Right kidney (tissue), 1 donor: Measurements from ENCODE around the gene COL6A1.
"Not testable (repeated sequence)": the region's sequence is repeated elsewhere in the genome, so short reads cannot be mapped to it uniquely, and the experiment has no call there.

ENCODE experiments used
- DNase-seq: peaks from one replicate; pipeline ENCODE4 v3.0.0-alpha.2; 2016

Gene COL6A1

DNA sequence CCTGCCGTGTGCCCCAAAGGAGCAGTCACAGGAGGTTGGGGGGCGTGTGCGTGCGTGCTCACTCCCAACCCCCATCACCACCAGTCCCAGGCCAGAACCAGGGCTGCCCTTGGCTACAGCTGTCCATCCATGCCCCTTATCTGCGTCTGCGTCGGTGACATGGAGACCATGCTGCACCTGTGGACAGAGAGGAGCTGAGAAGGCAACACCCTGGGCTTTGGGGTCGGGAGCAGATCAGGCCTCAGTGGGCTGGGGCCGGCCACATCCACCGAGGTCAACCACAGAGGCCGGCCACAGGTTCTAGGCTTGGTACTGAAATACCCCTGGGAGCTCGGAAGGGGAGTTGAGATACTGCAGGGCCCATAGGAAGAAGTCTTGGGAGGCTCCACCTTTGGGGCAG is 23.5 kb downstream of the COL6A1 start:
- no peak for DNase-seq

DNA sequence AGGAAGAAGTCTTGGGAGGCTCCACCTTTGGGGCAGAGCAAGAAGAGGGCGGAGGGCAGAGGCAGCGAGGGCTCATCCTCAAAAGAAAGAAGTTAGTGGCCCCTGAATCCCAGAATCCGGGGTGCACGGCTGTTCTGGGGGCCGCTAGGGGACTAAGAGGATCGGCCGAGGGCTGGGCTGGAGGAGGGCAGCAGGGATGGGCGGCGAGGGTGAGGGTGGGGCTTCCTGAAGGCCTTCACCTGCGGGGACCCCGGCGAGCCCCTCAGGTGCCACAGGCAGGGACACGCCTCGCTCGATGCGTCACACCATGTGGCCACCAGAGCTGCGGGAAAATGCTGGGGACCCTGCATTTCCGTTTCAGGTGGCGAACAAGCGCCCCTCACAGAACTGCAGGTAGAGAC is 23.9 kb downstream of the COL6A1 start:
- no peak for DNase-seq

DNA sequence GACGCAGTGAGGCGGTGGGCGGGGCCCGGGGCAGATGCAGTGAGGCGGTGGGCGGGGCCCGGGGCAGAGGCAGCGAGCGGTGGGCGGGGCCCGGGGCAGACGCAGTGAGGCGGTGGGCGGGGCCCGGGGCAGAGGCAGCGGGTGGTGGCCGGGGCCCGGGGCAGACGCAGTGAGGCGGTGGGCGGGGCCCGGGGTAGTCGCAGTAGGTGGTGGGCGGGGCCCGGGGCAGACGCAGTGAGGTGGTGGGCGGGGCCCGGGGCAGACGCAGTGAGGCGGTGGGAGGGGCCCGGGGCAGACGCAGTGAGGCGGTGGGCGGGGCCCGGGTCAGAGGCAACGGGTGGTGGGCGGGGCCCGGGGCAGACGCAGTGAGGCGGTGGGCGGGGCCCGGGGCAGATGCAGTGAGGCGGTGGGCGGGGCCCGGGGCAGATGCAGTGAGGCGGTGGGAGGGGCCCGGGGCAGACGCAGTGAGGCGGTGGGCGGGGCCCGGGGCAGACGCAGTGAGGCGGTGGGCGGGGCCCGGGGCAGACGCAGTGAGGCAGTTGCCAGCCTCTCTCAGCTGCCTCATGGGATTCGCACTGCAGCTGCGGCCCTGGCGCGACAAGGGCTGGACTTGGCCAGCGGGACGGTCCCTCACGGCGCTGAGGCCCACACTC is 24.4 kb downstream of the COL6A1 start:
- DNase-seq, result not testable (repeated sequence)

DNA sequence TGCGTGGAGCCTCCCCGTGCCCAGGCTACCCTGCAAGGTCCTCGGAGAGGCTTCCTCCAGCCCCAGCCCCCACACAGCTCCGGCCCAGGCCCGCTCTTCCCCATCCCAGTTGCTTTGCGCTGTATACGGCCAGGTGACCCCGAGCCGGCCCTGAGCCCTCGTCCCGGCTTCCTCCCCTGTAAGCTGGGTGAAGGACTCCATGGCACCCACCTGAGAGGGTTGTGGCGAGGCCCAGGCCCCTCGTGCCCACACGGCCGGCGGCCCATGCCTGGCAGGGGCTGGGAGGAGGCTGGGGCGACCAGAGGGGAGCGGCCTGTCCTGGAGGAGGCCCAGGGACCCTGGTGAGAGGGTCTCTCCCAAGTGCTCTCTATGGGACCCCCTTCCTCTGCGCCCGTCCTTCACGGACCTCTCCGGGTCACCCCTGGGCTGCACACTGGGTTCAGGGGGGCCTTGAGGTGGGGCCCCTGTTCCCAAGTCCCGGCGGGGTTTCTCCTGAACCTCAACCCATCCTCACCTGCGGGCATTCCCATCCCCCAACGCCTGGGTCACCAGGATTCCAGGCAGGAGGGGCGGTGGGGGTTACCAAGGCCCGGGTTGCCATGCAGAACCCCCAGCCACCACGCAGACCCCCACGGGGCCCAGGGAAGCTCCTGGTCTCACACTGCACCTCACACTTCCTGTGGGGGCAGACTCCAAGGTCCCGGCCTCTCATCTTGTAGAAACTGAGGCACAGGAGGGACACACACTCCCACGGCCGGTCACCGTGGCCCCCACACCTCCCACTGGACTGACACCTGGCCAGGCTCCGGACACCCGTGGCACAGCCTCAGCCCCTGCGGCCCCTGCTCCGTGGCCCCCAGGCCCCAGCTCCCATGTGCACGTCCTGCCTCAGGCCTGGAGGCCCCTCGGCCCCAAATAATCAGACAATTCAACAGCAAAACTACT is 25.2 kb downstream of the COL6A1 start:
- DNase-seq, result no peak

DNA sequence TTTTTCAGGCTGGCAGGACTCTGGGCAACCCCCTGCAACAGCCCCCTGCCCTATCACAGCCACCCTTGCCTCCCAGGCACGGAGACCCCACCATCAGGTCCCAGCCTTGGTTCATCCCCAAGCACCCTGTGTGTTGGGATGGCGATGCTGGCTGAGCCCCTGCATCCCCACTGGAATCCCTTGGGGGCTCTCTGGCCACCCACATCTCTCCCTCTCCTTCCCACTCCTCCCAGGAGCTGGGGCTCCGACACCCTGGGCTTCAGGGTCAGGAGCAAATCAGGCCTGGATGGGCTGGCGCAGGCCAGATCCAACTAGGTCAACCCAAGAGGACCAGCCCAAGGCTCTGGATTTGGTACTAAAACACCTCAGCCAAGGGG is 25.9 kb downstream of the COL6A1 start:
- no peak for DNase-seq

DNA sequence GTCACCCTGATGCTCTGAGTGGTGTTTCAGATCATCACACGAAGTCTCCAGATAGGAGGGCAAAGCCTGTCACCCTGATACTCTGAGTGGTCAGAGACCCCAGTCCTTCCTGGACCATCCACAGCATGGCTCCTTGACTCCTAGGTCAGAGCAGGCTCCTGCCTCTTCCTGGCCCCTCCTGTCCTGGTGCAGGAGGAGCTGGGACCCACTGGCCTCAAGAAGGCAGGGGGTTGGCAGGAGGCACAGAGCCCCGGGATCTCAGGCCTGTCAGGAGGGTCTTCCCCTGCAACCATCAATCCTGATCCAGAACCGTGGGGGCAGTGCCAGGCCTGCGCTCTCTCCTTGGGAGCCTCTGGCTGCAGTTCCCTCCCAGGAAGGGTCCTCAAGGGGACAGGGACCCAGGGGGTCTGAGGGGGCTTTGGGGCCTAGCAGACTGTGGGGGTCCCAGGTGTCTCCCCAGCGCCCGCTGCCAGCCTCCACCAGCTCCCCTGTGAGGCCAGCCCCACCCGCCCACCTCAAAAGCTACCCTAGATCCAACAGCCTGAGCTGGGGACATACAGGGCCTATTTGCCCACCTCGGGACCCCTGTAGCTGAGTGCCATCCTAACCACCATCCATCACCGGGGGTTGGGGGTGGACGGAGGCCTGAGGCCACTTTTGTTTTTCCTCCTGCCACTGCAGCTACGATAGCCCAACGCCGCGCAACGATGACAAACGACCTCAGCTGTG is 27.5 kb downstream of the COL6A1 start:
- no peak for DNase-seq

DNA sequence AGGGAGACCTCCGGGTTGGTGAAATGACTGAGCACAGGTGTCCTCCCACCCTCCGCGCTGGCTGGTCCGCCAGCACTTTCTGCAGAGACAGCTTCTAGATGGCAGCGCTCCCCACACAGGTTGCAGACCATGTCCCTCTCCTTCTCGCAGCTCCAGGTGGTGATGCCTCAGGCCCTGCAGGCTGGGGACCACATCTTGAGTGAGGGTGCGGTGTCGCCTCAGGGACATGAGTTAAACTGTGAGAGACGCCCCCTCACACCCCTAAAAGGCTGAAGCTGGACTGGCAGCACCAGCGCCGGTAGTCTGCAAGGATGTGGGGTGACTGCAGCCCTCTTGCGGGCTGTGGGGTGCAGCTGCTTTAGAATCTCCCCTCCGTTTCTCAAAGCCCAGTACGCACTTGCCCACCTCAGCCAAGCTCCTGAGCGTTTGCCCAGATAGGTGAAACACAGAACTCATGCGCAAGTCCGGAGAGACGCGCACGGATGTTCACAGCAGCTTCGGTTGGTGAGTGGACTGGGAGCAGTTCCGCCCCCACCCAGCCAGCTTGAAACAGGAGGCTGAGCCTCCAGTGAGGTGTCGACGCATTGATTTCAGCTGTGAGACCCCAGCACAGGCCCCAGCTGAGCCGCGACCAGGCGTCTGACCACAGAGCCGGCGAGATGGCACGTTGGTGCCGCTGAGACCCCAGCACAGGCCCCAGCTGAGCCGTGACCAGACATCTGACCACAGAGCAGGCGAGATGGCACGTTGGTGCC is 28.6 kb downstream of the COL6A1 start:
- no peak for DNase-seq

DNA sequence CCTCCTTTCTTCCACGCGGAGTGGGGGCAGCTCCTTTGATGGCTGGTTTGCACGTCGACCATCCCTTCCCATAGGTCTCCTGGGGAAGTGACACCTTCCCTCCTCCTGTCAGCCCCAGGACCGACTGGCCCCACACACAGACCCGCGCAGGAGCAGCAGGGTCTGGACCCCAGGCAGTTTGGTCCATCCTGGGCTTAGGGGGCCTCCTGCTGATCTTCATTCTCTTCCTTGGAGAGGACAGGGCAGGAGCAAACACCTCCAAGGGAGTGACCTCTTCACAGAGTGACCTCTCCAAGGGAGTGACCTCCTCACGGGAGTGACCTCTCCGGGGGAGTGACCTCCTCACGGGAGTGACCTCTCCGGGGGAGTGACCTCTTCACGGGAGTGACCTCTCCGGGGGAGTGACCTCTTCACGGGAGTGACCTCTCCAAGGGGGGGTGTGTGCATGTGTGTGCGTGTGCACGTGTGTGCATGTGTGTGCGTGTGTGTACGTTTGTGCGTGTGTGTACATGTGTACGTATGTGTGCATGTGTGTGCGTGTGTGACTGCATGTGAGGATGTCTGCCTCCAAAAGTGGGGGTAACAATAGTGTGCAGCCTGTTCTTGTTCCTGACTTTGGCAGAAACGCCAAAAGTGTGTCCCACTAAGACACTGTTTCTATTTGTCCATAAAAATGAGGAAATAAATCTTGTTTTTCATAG is 29.8 kb downstream of the COL6A1 start:
- no peak for DNase-seq

DNA sequence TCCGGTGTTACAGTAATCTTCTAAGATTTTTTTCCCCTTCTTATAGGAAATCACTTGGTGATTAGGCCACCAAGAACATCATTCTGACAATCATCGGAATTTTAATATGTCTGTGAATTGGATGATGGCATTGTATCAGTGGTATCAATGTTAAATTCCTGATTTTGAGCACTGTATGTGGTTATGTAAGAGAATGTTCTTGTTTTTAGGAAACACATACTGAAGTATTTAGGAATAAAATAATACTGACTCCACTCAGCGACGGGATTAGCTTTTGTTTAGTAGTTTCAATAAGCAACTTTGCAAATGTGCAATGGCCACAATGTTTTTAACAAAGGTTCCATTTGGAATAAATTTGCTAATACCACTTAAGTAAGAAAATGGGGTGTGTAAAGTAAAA is 30.6 kb downstream of the COL6A1 start:
- no peak for DNase-seq

DNA sequence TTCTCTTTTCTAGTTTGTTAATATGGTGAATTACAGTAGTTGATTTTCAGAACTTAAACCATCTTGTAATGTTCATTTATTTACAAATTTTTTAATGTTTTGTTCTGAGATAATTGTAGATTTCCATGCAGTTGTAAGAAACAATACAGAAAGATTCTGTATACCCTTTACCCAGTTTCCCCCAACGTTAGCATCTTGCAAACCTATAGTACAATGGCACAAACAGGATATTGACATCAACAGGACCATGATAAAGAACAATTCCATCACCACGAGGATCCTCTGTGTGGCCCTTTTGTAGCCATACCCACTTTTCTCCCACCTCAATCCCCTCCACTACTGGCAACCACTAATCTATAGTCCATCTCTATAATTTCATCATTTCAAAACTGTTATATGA is 33.3 kb downstream of the COL6A1 start:
- DNase-seq, result no peak

DNA sequence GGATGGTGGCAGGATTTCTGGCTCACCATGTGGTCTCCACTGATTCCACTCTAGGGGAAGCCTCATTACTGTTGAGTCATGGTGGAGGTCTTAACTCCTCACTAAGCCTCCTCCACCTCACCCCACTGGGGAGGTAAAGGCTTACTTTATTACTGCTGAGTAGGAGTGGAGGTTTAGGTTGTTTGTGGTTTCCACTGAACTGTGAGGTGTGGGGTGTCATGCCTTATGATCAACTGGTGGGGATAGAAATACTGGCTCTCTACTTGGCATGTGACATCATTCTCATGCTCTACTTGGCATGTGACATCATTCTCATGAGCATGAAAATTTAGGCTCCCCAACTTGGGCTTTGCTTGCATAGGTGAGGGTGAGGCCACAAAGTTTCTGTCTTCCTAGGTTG is 35.6 kb downstream of the COL6A1 start:
- no peak for DNase-seq

DNA sequence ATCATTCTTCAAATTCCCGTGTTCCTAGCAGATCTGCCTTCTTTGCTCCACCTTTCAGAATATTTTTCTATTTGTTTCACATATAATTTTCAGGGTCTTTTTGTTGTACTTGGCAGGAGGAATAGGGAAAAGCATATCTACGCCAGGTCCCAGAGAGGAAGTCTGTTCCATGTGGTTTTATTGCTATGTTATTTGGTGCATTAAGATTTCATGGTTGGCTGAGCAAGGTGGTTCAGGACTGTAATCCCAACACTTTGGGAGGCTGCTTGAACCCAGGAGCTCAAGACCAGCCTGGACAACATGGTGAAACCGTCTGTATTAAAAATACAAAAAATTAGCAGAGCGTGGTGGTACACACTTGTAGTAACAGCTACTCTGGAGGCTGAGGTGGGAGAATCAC is 36.1 kb downstream of the COL6A1 start:
- no peak for DNase-seq

DNA sequence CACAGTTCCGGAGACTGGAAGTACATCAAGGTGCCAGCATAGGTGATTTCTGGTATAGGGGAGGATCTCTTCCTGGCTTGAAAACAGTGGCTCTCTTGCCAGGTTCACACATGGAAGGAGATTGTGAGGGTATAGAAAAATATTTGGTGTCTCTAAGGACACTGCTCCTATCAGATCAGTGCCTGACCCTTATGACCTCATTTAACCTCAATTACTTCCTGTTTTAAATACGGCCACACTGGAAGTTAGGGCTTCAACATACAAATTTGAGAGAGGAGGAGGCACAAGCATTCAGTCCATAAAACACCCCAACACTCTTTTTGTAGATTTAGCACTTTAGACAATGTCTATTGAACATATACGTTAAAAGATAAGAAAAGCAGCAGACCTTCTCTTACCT is 37.0 kb downstream of the COL6A1 start:
- DNase-seq, result no peak

DNA sequence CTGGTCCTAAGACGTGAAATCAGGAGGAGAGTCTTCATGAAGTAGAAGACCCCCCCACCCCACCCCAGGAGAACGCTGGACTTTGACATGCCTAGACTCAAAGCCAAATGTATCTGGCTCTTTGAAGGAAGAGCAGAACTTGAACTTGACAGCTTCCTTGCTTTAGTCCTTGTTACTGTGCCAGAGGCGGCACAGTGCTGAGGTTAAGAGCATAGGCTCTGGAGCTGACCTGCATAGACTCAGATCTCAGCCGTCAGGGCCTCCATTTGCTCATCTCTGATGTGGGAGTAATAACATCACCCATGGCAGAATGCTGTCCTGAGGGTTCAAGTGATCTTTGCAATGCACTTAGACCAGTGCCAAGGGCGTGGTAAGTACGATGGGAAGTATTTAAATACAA is 39.0 kb downstream of the COL6A1 start:
- DNase-seq, result no peak

DNA sequence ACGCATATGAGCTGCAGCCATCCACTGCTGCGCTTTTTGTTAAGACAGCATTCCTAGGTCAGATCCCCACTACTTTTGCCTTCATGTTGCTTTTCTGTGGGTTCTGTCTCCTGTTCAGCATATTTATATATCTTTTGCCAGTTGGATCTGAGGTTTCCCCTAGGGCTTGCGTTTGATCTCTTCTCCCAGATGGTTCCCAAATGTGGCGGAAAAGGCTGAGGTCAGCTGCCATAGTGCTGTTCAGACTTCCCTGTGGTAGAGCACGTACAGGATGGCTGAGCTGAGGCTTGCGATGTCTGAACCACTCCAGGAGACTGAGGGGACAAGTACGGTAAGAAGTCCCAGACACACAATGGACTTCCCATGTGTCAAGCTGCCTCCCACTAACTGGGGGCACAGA is 39.8 kb downstream of the COL6A1 start:
- no peak for DNase-seq

DNA sequence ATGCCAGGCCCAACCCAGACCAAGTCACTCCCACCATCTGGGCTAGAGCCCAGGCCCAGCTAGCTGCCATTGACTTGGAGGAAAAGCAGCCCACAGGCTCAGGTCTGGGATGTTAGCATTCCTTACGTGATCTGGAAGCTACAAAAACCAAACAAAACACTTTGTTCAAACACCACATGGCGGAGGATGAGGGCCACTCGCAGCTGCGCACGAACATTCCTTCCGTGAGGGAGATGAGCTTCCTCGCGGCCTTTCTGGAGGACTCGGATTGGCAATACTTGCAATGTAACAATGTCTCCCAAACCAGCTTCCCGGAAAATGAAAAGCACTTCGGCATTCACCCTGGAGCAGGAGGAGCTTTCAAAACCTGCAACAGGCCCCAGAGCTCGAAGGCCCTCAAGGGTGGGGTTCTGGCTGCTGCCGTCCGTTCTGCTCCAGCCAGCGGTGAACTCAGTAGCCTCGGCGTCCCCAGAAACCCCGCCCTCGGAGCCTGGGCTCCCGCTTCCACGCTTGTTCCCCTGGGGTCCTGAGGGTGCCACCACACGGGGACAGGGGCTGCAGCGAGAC is 40.5 kb downstream of the COL6A1 start:
- no peak for DNase-seq

DNA sequence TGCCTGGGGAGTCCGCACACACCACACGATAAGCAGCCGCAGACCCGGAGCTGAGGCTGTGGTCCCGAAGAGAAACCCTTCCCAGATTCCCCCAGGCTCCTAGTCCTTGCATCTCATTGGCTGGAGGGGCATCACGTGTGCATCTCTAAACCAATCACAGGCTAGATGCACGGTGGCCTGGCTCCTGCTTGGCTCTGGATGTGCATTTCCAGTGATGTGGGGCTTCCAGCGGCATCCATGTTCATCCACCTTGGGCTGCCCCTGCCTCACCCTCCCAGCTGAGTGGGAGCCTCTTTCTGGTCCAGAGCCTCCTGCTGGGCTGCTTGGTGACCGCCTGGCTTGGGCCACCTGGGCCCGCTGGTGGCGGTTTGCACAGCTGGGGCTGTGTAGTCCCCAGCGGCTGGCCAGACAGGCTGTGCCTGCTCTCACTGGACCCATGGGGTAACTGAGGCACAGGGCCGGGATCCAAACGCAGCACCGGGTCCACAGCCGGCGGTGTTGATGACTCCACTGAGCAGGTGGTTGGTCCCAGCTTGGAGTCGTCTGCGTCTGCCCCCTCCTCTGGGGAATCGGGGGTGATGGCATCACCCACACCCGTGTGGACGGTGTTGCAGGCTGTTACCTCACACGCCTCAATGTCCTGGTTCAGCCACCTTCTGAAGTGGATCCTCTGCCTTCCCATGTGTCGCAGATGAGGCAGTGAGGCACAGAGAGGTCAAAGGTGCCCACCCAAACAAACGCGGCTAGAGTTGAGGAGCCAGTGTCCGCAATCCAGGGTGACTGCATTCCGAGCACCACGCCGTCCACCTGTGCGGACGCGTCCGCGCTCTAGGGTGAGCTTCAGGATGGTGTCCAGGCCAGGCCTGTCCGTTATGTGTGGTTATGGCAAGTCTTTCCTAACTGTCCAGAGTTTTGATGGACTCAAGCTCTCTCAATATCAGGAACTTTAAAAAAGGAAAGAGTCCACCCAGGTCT is 41.3 kb downstream of the COL6A1 start:
- DNase-seq, result no peak

DNA sequence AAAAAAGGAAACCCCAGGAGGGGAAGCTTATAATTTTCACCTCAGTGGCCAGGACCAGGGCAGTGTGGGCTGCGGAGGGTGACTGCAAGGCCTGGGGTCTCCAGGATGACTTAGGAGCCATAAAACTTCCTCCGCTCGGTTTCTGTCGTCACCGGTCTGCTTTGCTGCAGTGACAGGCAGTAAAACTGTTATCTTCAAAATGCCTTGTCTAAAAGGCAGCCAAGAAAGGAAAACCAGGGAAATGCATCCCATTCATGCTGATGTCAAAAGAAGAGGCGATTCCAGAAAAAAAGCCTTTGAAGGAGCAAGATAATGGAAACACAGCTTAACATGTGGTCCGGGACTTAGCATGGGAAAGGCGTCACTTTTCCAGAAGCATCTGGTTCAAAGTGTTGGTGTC is 42.0 kb downstream of the COL6A1 start:
- DNase-seq, result no peak

DNA sequence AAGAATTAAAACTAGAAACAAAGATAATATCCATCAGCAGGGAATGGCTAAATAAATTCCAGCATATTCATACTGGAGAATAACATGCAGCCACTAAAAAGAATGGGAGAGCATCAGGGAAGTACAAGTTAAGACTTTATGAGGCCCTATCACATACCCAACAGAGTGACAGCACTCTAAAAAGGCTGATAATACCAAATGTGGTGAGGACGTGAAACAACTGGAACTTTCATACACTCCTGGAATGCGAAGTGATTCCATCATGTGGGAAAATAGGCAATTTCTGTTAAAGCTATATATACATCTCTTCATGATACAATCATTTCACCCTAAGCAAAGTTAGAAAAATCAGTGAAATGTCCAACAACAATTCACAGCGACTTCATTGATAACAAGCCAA is 42.6 kb downstream of the COL6A1 start:
- no peak for DNase-seq

DNA sequence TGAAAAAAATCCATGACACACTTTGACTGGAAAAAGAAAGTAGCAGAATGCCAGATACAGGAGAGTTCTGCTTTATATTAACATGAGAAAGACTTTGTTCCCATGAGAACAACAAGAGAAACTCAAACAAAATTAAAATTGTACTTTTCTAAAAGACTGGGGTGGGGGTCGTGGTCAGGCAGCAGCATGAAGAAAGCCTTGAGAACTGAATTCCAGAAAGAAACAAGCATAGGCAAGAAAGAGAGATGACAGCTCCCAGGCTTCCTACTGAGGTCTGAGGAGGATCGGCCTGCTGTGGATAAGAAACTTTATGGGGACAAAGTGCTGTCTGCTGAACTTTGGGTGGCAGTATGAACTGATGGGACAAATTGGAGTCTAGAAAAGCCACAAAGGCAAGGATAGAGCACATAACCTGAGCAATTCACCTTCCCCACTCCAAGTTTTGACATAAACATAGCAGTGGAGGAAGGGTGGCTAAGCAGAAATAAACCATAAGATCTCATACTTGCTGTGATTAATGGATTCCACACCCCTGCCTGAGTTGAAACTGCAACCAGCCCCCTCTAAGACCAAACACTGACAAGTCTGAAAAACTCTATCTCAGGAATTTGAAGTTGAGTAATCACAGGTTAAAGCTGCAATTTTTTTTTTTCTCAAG is 43.7 kb downstream of the COL6A1 start:
- DNase-seq, result no peak
